Raji (cell line): Measurements from ENCODE around the gene HLA-DMB.

Source experiments
- POLR2A ChIP-seq: IDR thresholded peaks from 2 replicates; pipeline ENCODE4 v1.6.1; 2011; ENCODE audit warnings: low read depth, low read length, control low read depth; ENCODE audit not compliant: insufficient read depth

The HLA-DMB gene

GRCh38 chr6:32932132-32932868 lies 8.5 kb downstream of the HLA-DMB start:
- TF ChIP-seq POLR2A: no peak

DNA sequence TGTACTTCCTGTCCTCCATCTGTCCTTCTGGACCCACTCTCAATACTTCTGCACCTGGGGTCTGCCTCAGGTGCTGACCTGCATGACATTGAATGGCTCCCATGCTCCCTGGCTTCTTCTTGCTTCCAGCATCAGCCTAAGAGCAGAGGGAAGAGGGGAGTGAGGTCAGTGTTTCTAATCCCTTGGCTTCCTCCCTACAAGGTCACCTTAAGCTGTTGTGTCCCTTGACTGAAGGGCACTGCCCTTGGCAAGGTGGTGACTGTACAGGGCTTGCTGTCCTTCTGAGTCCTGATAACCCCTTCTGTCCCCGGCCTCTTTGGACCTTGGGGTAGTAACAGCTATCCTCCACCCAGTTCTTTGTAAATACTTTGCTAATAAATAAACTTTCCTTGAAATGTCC lies 9.6 kb downstream of the HLA-DMB start:
- no peak for TF ChIP-seq POLR2A

- no peak for TF ChIP-seq POLR2A
These were observed 18.7 kb downstream of the HLA-DMB start for GRCh38 chr6:32922083-32922482.

DNA sequence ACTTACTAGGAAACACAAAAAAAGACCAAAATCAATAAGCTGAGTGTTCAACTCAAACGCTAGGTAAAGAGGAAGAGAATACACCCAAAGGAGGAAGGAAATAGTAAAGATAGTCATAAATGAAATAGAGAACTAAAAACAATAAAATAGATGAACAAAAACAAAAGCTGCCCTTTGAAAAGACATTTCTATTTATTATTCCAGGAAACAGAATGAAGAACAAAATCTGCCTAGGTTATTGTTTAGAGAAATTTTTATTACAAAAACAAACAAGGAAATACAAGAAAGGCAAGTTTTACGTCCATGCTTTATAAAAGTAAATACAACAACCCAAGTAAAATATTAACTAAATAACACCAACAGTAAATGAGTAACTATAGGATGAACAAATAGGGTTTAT lies 20.1 kb downstream of the HLA-DMB start:
- TF ChIP-seq POLR2A: no peak

GRCh38 chr6:32912951-32913350 lies 27.9 kb downstream of the HLA-DMB start:
- no peak for TF ChIP-seq POLR2A

DNA sequence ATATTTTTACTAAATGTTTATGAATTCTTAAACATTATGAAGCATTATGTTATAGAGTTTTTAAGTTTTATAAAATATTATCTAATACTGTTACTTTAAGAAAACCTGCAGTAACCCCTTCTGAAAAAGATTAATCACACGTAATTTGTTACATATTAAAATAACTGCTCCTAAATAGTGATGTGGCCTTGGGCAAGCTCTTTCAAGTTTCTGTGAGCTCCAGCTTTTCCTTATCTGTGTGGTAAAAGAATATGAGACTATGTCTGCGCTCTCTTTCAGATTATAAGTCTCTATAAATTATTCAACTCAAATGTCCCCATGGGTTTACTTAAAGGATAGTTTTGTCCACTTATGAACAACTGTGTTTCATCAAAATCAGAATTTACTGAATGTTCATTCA lies 31.9 kb downstream of the HLA-DMB start:
- TF ChIP-seq POLR2A: no peak

GRCh38 chr6:32906539-32906938 lies 34.3 kb downstream of the HLA-DMB start:
- no peak for TF ChIP-seq POLR2A

GRCh38 chr6:32905078-32905477 lies 35.8 kb downstream of the HLA-DMB start:
- no peak for TF ChIP-seq POLR2A

- no peak for TF ChIP-seq POLR2A
These were observed 36.9 kb downstream of the HLA-DMB start for GRCh38 chr6:32903952-32904351.

DNA sequence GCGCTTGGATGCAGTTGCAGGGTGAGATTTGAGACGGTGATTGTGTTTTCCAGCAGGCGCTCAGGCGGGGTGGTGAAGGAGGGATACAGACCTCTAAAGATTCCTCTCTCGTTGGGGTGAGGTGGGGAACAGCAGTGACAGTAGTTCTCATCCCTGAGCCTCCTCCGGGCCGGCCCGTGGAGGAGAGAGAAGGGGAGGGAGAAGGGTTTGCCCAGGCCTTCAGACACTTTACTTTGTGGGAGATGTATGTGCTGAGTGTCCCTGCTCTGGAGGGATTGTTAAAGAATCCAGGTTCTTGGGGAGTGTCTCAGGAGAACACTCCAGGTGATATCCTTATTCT lies 45.9 kb downstream of the HLA-DMB start:
- TF ChIP-seq POLR2A: no peak

DNA sequence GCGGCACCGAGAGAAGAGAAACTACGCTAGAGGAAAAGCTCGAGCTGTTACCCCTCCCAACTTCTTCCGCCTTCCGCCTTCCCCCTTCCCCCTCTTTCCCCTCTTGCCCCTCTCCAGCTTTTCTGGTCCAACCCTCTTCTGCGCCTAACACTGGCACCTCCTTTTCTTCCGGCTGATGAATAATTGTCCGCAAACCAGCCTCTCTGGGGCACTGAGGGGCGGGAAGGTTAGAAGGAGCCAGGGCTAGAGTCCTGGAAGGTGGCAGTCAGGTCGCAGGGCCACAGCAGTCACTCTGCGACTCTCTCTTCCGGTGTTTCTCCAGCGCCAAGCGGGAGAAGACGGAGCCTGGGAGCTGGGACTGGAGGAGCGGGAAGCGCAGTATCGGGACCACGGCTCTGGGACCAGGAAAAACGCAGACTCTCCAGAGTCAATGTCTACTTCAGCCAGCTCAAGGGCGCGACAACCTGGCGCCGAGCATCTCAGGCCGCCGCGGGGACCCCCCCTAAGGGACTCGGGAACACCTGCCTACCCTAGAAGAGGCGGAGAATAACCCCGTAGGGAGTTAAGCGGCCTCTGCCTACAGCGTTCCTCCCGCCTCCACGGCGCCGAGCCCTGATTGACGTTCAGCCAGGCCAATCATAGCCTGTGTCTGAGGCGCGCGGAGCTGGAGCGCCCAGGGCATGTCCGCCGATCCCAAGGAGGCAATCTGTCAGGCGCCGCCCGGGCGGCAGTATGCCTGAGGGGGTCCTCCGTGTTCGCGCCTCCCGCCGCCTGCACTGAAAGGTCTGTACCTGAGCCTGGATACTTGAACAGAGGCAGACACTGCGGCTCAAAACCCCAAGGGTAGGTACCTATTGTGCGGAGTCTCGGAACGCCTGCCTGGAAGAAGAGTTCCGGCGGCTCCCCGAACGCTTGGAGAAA lies 46.5 kb downstream of the HLA-DMB start:
- TF ChIP-seq POLR2A: peak; percentile 89

DNA sequence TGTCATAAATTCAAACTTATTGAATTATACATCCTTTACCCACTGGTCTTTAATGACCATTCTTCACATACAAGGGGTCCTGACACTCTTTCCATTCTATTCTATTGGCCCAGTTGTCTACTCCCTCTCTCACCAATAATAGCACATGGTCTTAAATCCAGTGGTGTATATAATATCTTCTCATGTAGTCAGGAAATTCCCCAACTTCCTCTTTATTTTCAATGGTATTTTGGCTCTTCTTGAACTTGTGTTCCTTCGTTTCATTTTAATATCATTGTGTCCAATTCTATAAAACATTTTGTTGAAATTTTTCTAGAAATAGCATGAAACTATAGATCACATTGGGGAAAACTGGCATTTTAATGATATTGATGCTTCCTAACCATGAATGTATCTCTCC lies 50.0 kb downstream of the HLA-DMB start:
- no peak for TF ChIP-seq POLR2A

- TF ChIP-seq POLR2A: no peak
These were observed 51.3 kb downstream of the HLA-DMB start for GRCh38 chr6:32889533-32889932.

GRCh38 chr6:32888576-32888975 lies 52.3 kb downstream of the HLA-DMB start:
- no peak for TF ChIP-seq POLR2A

DNA sequence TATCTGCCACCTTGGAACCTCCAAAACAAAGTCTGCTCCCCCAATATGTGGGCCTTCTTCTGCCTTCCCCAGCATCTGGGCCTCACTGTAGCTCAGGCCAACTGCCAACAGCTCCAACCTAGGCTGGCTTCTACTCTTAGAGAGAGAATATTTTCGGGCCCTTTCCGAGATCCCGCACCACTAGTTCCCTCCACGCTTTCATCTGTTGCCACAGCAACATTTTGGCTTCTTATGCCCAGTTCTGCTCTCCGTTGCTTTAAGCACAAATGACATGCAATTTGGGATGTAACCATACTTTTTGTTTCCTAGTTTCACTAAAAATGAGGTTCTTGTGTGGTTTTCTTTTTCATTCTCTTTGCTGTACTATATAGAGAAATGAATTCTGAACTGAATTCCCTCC lies 53.2 kb downstream of the HLA-DMB start:
- TF ChIP-seq POLR2A: no peak

DNA sequence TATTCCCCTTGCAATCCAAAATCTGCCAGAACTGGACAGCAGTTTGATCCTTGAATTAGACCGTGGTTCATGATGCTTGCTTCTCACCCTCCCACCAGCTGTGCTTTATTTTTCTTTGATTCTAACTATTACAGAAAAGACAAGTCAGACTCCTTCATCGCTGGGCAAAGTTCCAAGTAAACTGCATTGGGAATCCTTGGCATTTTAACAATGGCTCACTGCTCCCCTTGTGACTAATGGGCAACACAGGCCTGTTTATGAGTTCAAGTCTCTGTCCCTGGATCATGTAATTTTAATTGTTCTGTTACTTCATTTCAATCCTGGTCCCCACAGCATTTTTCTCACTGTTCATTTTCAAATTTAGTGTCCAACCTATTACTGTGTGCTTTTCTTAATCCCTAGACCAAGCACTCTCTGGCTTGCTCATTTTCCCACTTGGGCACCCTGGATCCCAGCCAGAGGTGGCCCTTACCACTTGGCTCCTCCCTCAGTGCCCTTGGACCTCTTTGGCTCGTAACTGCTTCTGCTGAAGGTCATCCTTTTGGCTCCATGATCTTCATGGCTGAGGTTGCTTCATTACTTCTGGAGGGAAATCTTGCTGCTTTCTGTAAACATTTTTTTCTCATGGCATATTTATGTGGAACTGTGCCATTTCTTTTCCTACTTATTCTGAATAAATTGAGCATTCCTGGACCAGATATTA lies 54.0 kb downstream of the HLA-DMB start:
- TF ChIP-seq POLR2A: no peak
